HepG2 (cell line): ENCODE results near the gene UBXN2A. TPM values are rescaled to one million over a fixed set of nuclear protein-coding genes. Genes with fewer than 3 reads are reported as not detected.

ENCODE experiments used
- ATAC-seq: fragments of 200-7000 bp; cut with Tn5 transposase; 3 replicates; pipeline ENCODE4 v1.9.1; 2020; ENCODE audit warnings: mild to moderate bottlenecking, moderate library complexity
- BruUV-seq: library from RNA; stranded (reverse); fragments of 400-500 nt; replicated peaks from 2 replicates; lab custom pipeline; 2021; lab: Mats Ljungman, UMichigan
- CTCF ChIA-PET: fragments of 300-600 bp; formaldehyde crosslinking; extraction: SDS; loops from one replicate; lab custom pipeline; 2021; ENCODE audit warnings: low total read pairs, inconsistent platforms, low intra/inter-chr PET ratio; lab: Yijun Ruan, JAX
- POLR2A ChIA-PET: fragments of 350-600 bp; sonication (Branson Sonifier 250); formaldehyde crosslinking; loops from one replicate; lab custom pipeline; 2020; ENCODE audit warnings: antibody characterized with exemption, inconsistent platforms; lab: Yijun Ruan, JAX
- DNase-seq: peaks from one replicate; pipeline ENCODE4 v3.0.0-alpha.2; 2015; ENCODE audit warnings: low spot score
- FAIRE-seq: peaks from 3 replicates; lab custom pipeline; 2011; peaks lifted over from hg19 to GRCh38; lab: Jason Lieb, UNC
- H2AFZ ChIP-seq: one replicate; pipeline ENCODE4 v1.6.1; 2011; ENCODE audit warnings: low read length, inconsistent platforms
- H3K27ac ChIP-seq: fragments of 300-600 bp; 3 replicates; pipeline ENCODE4 v1.8.0; 2011; ENCODE audit warnings: mixed run types, mild to moderate bottlenecking, mixed read lengths, low read length, inconsistent platforms; ENCODE audit not compliant: insufficient read depth; ENCODE audit errors: extremely low read length
- H3K27me3 ChIP-seq, 2 experiments: fragments of 200-600 bp in 1 of 2; 2 replicates in 1 of 2; 3 replicates in 1 of 2; pipeline versions ENCODE4 v1.6.0 to v1.8.0; 2011; ENCODE audit warnings: low read length in 2 of 2, mild to moderate bottlenecking in 2 of 2, moderate library complexity in 2 of 2, inconsistent platforms in 1 of 2; ENCODE audit not compliant: insufficient read depth in 2 of 2, control insufficient read depth in 1 of 2
- H3K36me3 ChIP-seq, 2 experiments: fragments of 200-600 bp in 1 of 2; replicated peaks in 1 of 2; 2 replicates in 1 of 2; 3 replicates in 1 of 2; pipeline versions ENCODE4 v1.5.1 to v1.8.0; 2011; ENCODE audit warnings: low read length in 2 of 2, inconsistent platforms in 1 of 2; ENCODE audit not compliant: insufficient read depth in 2 of 2, control insufficient read depth in 1 of 2
- H3K4me1 ChIP-seq: 2 replicates; pipeline ENCODE4 v1.5.1; 2012; ENCODE audit warnings: low read length, inconsistent platforms; ENCODE audit not compliant: insufficient read depth
- H3K4me2 ChIP-seq: 2 replicates; pipeline ENCODE4 v1.6.0; 2011; ENCODE audit warnings: low read depth, low read length, inconsistent platforms
- H3K4me3 ChIP-seq, 3 experiments: fragments of 200-600 bp in 1 of 3; sonication (generic), shearing (Covaris generic) in 1 of 3; replicated peaks in 1 of 3; 2 replicates each; pipeline ENCODE4 v1.5.1; 2011 to 2016; ENCODE audit warnings: low read length in 3 of 3, inconsistent platforms in 2 of 3, low read depth in 2 of 3, mild to moderate bottlenecking in 2 of 3, control low read depth in 1 of 3, mixed read lengths in 1 of 3; ENCODE audit not compliant: insufficient read depth in 1 of 3
- H3K79me2 ChIP-seq: one replicate; pipeline ENCODE4 v1.6.1; 2011; ENCODE audit warnings: low read length, inconsistent platforms; ENCODE audit not compliant: insufficient read depth
- H3K9ac ChIP-seq: 2 replicates; pipeline ENCODE4 v1.6.0; 2011; ENCODE audit warnings: mild to moderate bottlenecking, low read depth, low read length, inconsistent platforms; ENCODE audit not compliant: insufficient read depth
- H3K9me3 ChIP-seq: 2 replicates; pipeline ENCODE4 v1.5.1; 2012; ENCODE audit warnings: mild to moderate bottlenecking, low read length
- H4K20me1 ChIP-seq: 2 replicates; pipeline ENCODE4 v1.6.0; 2011; ENCODE audit warnings: inconsistent platforms, mild to moderate bottlenecking, low read length, moderate library complexity; ENCODE audit not compliant: insufficient read depth
- CEBPG ChIP-seq: IDR thresholded peaks from 2 replicates; pipeline ENCODE4 v1.6.1; 2016
- DMAP1 ChIP-seq: IDR thresholded peaks from 2 replicates; pipeline ENCODE4 v1.6.1; 2016
- EED ChIP-seq: sonication (generic); formaldehyde crosslinking; IDR thresholded peaks from 2 replicates; pipeline ENCODE4 v1.5.0; 2020; ENCODE audit warnings: mild to moderate bottlenecking, missing genetic modification reagents
- HIVEP1 ChIP-seq: sonication (generic); formaldehyde crosslinking; IDR thresholded peaks from 2 replicates; pipeline ENCODE4 v1.4.0; 2020; ENCODE audit warnings: mild to moderate bottlenecking, missing genetic modification reagents
- LCORL ChIP-seq, 2 experiments: fragments of 450-650 bp in 1 of 2; sonication (generic) in 1 of 2; formaldehyde crosslinking in 1 of 2; IDR thresholded peaks; 2 replicates each; pipeline versions ENCODE4 v1.5.0 to v1.6.1; 2017 to 2020; ENCODE audit warnings: antibody characterized with exemption in 1 of 2, missing genetic modification reagents in 1 of 2
- MEIS2 ChIP-seq: sonication (generic); formaldehyde crosslinking; IDR thresholded peaks from 2 replicates; pipeline ENCODE4 v1.9.0; 2021; ENCODE audit warnings: mild to moderate bottlenecking, missing genetic modification reagents
- MTA1 ChIP-seq: sonication (generic); formaldehyde crosslinking; IDR thresholded peaks from 2 replicates; pipeline ENCODE4 v1.4.0; 2020; ENCODE audit warnings: missing genetic modification reagents, mild to moderate bottlenecking, borderline replicate concordance
- NR2C2 ChIP-seq: sonication (generic); formaldehyde crosslinking; IDR thresholded peaks from 2 replicates; pipeline ENCODE4 v1.4.0; 2020; ENCODE audit warnings: missing genetic modification reagents, mild to moderate bottlenecking, moderate library complexity, borderline replicate concordance
- NR2F6 ChIP-seq, 2 experiments: IDR thresholded peaks; 2 replicates each; pipeline ENCODE4 v1.6.1; 2016; ENCODE audit warnings: antibody characterized with exemption in 1 of 2, mild to moderate bottlenecking in 1 of 2
- PLRG1 ChIP-seq: fragments of 450-650 bp; conservative IDR thresholded peaks from 2 replicates; pipeline ENCODE4 v1.6.1; 2016
- SKI ChIP-seq: fragments of 450-650 bp; IDR thresholded peaks from one replicate; pipeline ENCODE4 v1.6.1; 2018; ENCODE audit warnings: mild to moderate bottlenecking; ENCODE audit not compliant: partially characterized antibody
- TCF7 ChIP-seq: sonication (generic); IDR thresholded peaks from 2 replicates; pipeline ENCODE4 v1.6.1; 2016; ENCODE audit warnings: antibody characterized with exemption, low read depth
- TEAD2 ChIP-seq: sonication (generic); formaldehyde crosslinking; IDR thresholded peaks from 2 replicates; pipeline ENCODE4 v1.9.0; 2021; ENCODE audit warnings: missing genetic modification reagents
- XRCC5 ChIP-seq: fragments of 200-400 bp; formaldehyde crosslinking; optimal IDR thresholded peaks from 2 replicates; pipeline ENCODE3; 2017; ENCODE audit warnings: mild to moderate bottlenecking, low read length
- ZNF414 ChIP-seq: sonication (generic); formaldehyde crosslinking; IDR thresholded peaks from 2 replicates; pipeline ENCODE4 v1.5.0; 2020; ENCODE audit warnings: missing genetic modification reagents
- ZNF597 ChIP-seq: sonication (generic); formaldehyde crosslinking; IDR thresholded peaks from 2 replicates; pipeline ENCODE4 v1.5.0; 2020; ENCODE audit warnings: missing genetic modification reagents
- WGBS: methylation state at CpG from one replicate; pipeline ENCODE4 v1.1.6; 2017; ENCODE audit warnings: low lambda C conversion rate; 5-methylcytosine and 5-hydroxymethylcytosine counted together
- in situ Hi-C: cut with HindIII; loops from 2 replicates; pipeline ENCODE4 v1.10.0; 2017; ENCODE audit warnings: low pct_unique_long_range_greater_than_20kb; ENCODE audit not compliant: extremely low pct_ligation_motif_present
- intact Hi-C: fragments of 100-400 bp; cut with micrococcal nuclease; formaldehyde crosslinking; loops from one replicate; pipeline ENCODE4 v1.10.0; 2022; ENCODE audit not compliant: unreplicated experiment
- polyA plus RNA-seq, 8 experiments: library from polyadenylated mRNA; depleted of rRNA in 3 of 8; stranded (reverse) in 7 of 8; unstranded in 1 of 8; fragments of >200 nt; fragmentation: Illumina TruSeq in 4 of 8; extraction: Trizol in 4 of 8; gene quantifications; 2 replicates each; pipeline versions ENCODE4 v1.2.1 to v1.2.3, GENCODE V29; 2011 to 2016; ENCODE audit warnings: low read depth in 4 of 8, missing spikeins in 1 of 8, mixed read lengths in 1 of 8; ENCODE audit not compliant: insufficient read depth in 1 of 8
- total RNA-seq, 5 experiments: library from RNA; depleted of rRNA; stranded (reverse); fragments of >200 nt; fragmentation: Illumina TruSeq; extraction: Trizol; gene quantifications; 2 replicates each; pipeline ENCODE4 v1.2.3, GENCODE V29; 2016; ENCODE audit warnings: low read depth in 1 of 5
- TF ChIP-seq, protein P1 (sequence below): sonication (generic); formaldehyde crosslinking; IDR thresholded peaks from 2 replicates; pipeline ENCODE4 v1.4.0; 2020; ENCODE audit warnings: missing genetic modification reagents
- TF ChIP-seq, protein P2 (sequence below): sonication (generic); formaldehyde crosslinking; IDR thresholded peaks from 2 replicates; pipeline ENCODE4 v1.8.1; 2023; ENCODE audit warnings: missing genetic modification reagents, mild to moderate bottlenecking, borderline replicate concordance
- TF ChIP-seq, protein P3 (sequence below): sonication (generic); formaldehyde crosslinking; IDR thresholded peaks from 2 replicates; pipeline ENCODE4 v1.4.0; 2020; ENCODE audit warnings: mild to moderate bottlenecking, missing genetic modification reagents

The UBXN2A gene
- total and polyA plus RNA-seq, 2 of the 13 experiments (the other 11 are each of a cell fraction or from before 2014, with no cell fraction given), result 8.3 to 20.9 TPM

- CTCF ChIA-PET, result interaction anchor here (0.7 kb wide), 1 partner anchor 167 kb away, joined by 3 read pairs; no protein-coding TSS in a partner anchor
- peak; percentile 36 for DNase-seq
- Histone ChIP-seq H2AFZ (no peak overlapping the region), H3K4me3 (peak overlapping the region in 1 of 3 experiments; percentile 51; a peak in 1 of 6 replicates), H3K9ac (peak overlapping the region; percentile 3; the same call in 1 of the 2 replicates), H3K27me3 (no peaks in the 10 kb centered on the region), H3K4me1 (peaks cover 31% of the 10 kb centered on the region), H4K20me1 (no peaks in the 10 kb centered on the region), H3K4me2 (peak overlapping the region; percentile 73), H3K27ac (no peak overlapping the region), H3K36me3 (no peaks in the 10 kb centered on the region), H3K9me3 (no peaks in the 10 kb centered on the region), H3K79me2 (no peaks in the 10 kb centered on the region)
- no peak for FAIRE-seq
- in situ Hi-C loops (no loop called here), intact Hi-C loops (no loop called here)
- WGBS, result 34% methylated on average over 13 of the region's 13 CpGs
- POLR2A ChIA-PET, result interaction anchor here (2.3 kb wide), 1 partner anchor 39 kb away, joined by 7 read pairs; the partner anchor contains the start of gene WDCP
- BruUV-seq, result no TSS peak
- peak; percentile 50 for ATAC-seq
- TF ChIP-seq ZNF597 (CRISPR knock-in tag) (no peak), XRCC5 (no peak), MEIS2 (no peak), DMAP1 (CRISPR knock-in tag) (no peak), SKI (no peak), HIVEP1 (CRISPR knock-in tag) (no peak), EED (CRISPR knock-in tag) (no peak), NR2C2 (CRISPR knock-in tag) (no peak), LCORL (IDR thresholded peaks at IDR 0.05) (no peak), LCORL (CRISPR knock-in tag; IDR thresholded peaks at IDR 0.05) (0 out of 2 replicates have a peak, but pooled peaks have one; percentile 49), ZNF414 (CRISPR knock-in tag) (no peak), TEAD2 (CRISPR knock-in tag) (no peak), PLRG1 (no peak), TCF7 (no peak), MTA1 (CRISPR knock-in tag) (no peak), NR2F6 (IDR thresholded peaks at IDR 0.05) (peak; percentile 77), NR2F6 (CRISPR knock-in tag; IDR thresholded peaks at IDR 0.05) (no peak), CEBPG (CRISPR knock-in tag) (no peak)
- TF ChIP-seq, protein P1, sequence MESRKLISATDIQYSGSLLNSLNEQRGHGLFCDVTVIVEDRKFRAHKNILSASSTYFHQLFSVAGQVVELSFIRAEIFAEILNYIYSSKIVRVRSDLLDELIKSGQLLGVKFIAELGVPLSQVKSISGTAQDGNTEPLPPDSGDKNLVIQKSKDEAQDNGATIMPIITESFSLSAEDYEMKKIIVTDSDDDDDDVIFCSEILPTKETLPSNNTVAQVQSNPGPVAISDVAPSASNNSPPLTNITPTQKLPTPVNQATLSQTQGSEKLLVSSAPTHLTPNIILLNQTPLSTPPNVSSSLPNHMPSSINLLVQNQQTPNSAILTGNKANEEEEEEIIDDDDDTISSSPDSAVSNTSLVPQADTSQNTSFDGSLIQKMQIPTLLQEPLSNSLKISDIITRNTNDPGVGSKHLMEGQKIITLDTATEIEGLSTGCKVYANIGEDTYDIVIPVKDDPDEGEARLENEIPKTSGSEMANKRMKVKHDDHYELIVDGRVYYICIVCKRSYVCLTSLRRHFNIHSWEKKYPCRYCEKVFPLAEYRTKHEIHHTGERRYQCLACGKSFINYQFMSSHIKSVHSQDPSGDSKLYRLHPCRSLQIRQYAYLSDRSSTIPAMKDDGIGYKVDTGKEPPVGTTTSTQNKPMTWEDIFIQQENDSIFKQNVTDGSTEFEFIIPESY (CRISPR knock-in tag), result peak; percentile 13; the same call in 1 of the 2 replicates
- TF ChIP-seq, protein P2, sequence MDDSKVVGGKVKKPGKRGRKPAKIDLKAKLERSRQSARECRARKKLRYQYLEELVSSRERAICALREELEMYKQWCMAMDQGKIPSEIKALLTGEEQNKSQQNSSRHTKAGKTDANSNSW (CRISPR knock-in tag), result no peak
- TF ChIP-seq, protein P3, sequence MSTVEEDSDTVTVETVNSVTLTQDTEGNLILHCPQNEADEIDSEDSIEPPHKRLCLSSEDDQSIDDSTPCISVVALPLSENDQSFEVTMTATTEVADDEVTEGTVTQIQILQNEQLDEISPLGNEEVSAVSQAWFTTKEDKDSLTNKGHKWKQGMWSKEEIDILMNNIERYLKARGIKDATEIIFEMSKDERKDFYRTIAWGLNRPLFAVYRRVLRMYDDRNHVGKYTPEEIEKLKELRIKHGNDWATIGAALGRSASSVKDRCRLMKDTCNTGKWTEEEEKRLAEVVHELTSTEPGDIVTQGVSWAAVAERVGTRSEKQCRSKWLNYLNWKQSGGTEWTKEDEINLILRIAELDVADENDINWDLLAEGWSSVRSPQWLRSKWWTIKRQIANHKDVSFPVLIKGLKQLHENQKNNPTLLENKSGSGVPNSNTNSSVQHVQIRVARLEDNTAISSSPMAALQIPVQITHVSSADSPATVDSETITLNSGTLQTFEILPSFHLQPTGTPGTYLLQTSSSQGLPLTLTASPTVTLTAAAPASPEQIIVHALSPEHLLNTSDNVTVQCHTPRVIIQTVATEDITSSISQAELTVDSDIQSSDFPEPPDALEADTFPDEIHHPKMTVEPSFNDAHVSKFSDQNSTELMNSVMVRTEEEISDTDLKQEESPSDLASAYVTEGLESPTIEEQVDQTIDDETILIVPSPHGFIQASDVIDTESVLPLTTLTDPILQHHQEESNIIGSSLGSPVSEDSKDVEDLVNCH (CRISPR knock-in tag), result no peak
Observed at GRCh38 chr2:24008672-24009366, 68.6 kb downstream of the UBXN2A start.
